Fibroblast of lung (primary cell): ENCODE data around the gene MSX1. TPM values are rescaled to one million over a fixed set of nuclear protein-coding genes. Genes with fewer than 3 reads are reported as not detected.

Experiments used
- DNase-seq, 2 donors: peaks; one replicate each; pipeline versions ENCODE4 v3.0.0 to v3.0.0-alpha.2; 2010; ENCODE audit warnings: low read depth in 2 of 2
- H2AFZ ChIP-seq: 2 replicates; pipeline ENCODE4 v1.5.1; 2012; ENCODE audit warnings: low read length, control low read depth, inconsistent platforms
- H3K27ac ChIP-seq: 2 replicates; pipeline ENCODE4 v1.5.1; 2011; ENCODE audit warnings: low read length, control low read depth; ENCODE audit not compliant: insufficient read depth
- H3K27me3 ChIP-seq: 2 replicates; pipeline ENCODE4 v1.5.1; 2011; ENCODE audit warnings: mild to moderate bottlenecking, low read length; ENCODE audit not compliant: control insufficient read depth, insufficient read depth
- H3K36me3 ChIP-seq: 2 replicates; pipeline ENCODE4 v1.5.1; 2011; ENCODE audit warnings: low read length; ENCODE audit not compliant: control insufficient read depth, insufficient read depth
- H3K4me1 ChIP-seq: 2 replicates; pipeline ENCODE4 v1.5.1; 2011; ENCODE audit warnings: low read length; ENCODE audit not compliant: control insufficient read depth, insufficient read depth; ENCODE audit errors: extremely low read depth
- H3K4me2 ChIP-seq: 2 replicates; pipeline ENCODE4 v1.5.1; 2011; ENCODE audit warnings: low read length, control low read depth; ENCODE audit not compliant: insufficient read depth; ENCODE audit errors: extremely low read depth
- H3K4me3 ChIP-seq, 4 experiments: fragments of 200-600 bp in 1 of 4; sonication (generic) in 1 of 4; replicated peaks in 1 of 4; 2 replicates each; pipeline ENCODE4 v1.5.1; 2011 to 2016; ENCODE audit warnings: low read length in 4 of 4, low read depth in 3 of 4, mild to moderate bottlenecking in 3 of 4, control low read depth in 2 of 4, inconsistent platforms in 1 of 4, mixed read lengths in 1 of 4; ENCODE audit not compliant: insufficient read depth in 1 of 4; ENCODE audit errors: control extremely low read depth in 1 of 4
- H3K79me2 ChIP-seq: 2 replicates; pipeline ENCODE4 v1.5.1; 2012; ENCODE audit warnings: mild to moderate bottlenecking, low read length, inconsistent platforms; ENCODE audit not compliant: control insufficient read depth, insufficient read depth
- H3K9ac ChIP-seq: 2 replicates; pipeline ENCODE4 v1.5.1; 2011; ENCODE audit warnings: mild to moderate bottlenecking, low read length, control low read depth; ENCODE audit not compliant: insufficient read depth
- H3K9me3 ChIP-seq: 2 replicates; pipeline ENCODE4 v1.5.1; 2012; ENCODE audit warnings: low read depth, low read length; ENCODE audit not compliant: control insufficient read depth, insufficient read depth
- H4K20me1 ChIP-seq: 2 replicates; pipeline ENCODE4 v1.5.1; 2011; ENCODE audit warnings: low read length; ENCODE audit not compliant: control insufficient read depth, insufficient read depth; ENCODE audit errors: extremely low read depth
- EZH2 ChIP-seq: IDR thresholded peaks from 2 replicates; pipeline ENCODE4 v1.5.1; 2012; ENCODE audit warnings: low read length, control low read depth, mild to moderate bottlenecking; ENCODE audit errors: missing control alignments
- polyA plus RNA-seq, 2 donors: library from polyadenylated mRNA; depleted of rRNA in 1 of 2; stranded (reverse) in 1 of 2; unstranded in 1 of 2; fragments of >200 nt; gene quantifications; 2 replicates each; pipeline ENCODE4 v1.2.1, GENCODE V29; 2011 to 2012; ENCODE audit warnings: missing spikeins in 1 of 2
- total RNA-seq: library from RNA; depleted of rRNA; stranded (reverse); fragments of >200 nt; gene quantifications from 2 replicates; pipeline ENCODE4 v1.2.1, GENCODE V29; 2014
- TF ChIP-seq, protein P1 (sequence below), 2 donors: IDR thresholded peaks in 1 of 2; conservative IDR thresholded peaks in 1 of 2; 1 replicate in 1 of 2; 2 replicates in 1 of 2; pipeline ENCODE4 v1.5.1; 2011 to 2012; ENCODE audit warnings: low read length in 2 of 2, control low read depth in 1 of 2, inconsistent platforms in 1 of 2, low read depth in 1 of 2, mild to moderate bottlenecking in 1 of 2

MSX1 gene
- total and polyA plus RNA-seq, 2 donors (not counting 1 experiment from before 2014, with no cell fraction given), result 1.3 to 2.1 TPM

DNA sequence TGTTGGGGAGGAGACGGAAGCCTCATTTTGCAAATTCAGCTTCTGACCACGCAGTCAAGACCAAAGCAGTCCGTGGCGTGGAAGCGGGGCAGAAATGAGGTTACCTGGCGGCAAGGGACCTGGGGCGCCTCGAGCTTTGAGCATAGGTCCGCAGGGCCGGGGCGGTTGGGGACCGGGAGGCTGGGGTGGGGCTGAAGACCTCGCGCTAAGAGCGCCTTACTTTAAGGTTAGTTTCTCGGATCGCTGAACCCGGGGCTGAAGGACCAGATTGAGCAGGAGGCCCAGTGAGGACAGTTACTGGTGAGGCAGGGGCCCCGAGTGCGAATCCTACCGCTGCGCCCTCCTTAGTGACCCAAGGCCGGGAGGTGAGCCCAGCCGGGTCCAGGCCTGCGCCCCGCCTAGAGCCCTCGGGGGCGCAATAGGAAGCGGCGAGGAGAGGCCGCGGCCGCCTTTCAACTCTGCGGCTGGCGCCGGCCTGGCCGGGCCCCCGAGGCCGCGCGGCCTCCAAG is 7.5 kb downstream of the MSX1 start:
- H3K4me1 ChIP-seq, result no peaks in the 10 kb centered on the region
- peak overlapping the region in 1 of 4 experiments; percentile 5 for H3K4me3 ChIP-seq
- no peaks in the 10 kb centered on the region for H3K9me3 ChIP-seq
- H3K9ac ChIP-seq, result no peak overlapping the region
- peak overlapping the region; percentile 10 for H2AFZ ChIP-seq
- peaks cover 69% of the 10 kb centered on the region for H3K27me3 ChIP-seq
- no peak for DNase-seq
- H3K27ac ChIP-seq, result no peak overlapping the region
- no peaks in the 10 kb centered on the region for H3K79me2 ChIP-seq
- H3K4me2 ChIP-seq, result peak overlapping the region; percentile 20
- no peaks in the 10 kb centered on the region for H4K20me1 ChIP-seq
- peak; percentile 12 for TF ChIP-seq EZH2
- TF ChIP-seq, protein P1, sequence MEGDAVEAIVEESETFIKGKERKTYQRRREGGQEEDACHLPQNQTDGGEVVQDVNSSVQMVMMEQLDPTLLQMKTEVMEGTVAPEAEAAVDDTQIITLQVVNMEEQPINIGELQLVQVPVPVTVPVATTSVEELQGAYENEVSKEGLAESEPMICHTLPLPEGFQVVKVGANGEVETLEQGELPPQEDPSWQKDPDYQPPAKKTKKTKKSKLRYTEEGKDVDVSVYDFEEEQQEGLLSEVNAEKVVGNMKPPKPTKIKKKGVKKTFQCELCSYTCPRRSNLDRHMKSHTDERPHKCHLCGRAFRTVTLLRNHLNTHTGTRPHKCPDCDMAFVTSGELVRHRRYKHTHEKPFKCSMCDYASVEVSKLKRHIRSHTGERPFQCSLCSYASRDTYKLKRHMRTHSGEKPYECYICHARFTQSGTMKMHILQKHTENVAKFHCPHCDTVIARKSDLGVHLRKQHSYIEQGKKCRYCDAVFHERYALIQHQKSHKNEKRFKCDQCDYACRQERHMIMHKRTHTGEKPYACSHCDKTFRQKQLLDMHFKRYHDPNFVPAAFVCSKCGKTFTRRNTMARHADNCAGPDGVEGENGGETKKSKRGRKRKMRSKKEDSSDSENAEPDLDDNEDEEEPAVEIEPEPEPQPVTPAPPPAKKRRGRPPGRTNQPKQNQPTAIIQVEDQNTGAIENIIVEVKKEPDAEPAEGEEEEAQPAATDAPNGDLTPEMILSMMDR (conservative IDR thresholded peaks at IDR 0.05 in 1 of 2, IDR thresholded peaks at IDR 0.05 in 1 of 2; ENCODE audit: low read depth in 1 of 2, low read length in 2 of 2), result no peak
- peaks cover 9% of the 10 kb centered on the region for H3K36me3 ChIP-seq

DNA sequence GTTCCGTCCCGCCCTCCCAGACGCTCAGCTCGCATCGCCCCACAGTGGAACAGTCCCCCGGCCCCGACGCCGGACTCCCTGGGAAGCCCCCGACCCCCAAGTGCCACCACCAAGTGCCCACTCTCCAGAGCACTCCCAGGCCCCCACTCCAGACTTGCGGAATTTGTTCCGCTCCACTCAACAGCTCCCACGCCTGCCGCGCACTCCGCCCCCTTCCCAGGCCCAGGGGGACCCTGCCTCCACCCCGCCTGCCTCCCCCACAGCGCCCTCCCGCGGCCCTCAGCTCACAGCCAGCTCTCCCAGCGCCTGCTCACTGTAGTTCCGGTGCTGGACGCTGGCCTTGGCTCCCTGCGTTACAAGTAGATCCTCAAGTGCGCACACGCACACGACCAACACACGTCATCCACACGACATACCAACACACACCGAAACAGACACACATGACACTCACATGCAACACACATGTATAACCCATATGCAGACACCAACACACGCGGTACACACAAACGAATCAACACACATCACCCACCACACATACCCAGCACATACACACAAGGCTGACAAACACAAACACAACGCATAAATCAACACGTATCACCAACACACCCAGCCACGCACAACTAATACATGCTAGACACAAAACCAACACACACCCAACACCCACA is 8.0 kb downstream of the MSX1 start:
- Histone ChIP-seq H2AFZ (no peak overlapping the region), H4K20me1 (no peaks in the 10 kb centered on the region), H3K9me3 (no peaks in the 10 kb centered on the region), H3K27me3 (peaks cover 74% of the 10 kb centered on the region), H3K27ac (no peak overlapping the region), H3K4me1 (no peaks in the 10 kb centered on the region), H3K79me2 (no peaks in the 10 kb centered on the region), H3K36me3 (peaks cover 8% of the 10 kb centered on the region), H3K9ac (no peak overlapping the region), H3K4me2 (no peak overlapping the region), H3K4me3 (no peak overlapping the region)
- no peak for DNase-seq
- TF ChIP-seq EZH2, result peak; percentile 87
- TF ChIP-seq, protein P1 (conservative IDR thresholded peaks at IDR 0.05 in 1 of 2, IDR thresholded peaks at IDR 0.05 in 1 of 2; ENCODE audit: low read depth in 1 of 2, low read length in 2 of 2), result peak in 1 of 2 donors; percentile 16

DNA sequence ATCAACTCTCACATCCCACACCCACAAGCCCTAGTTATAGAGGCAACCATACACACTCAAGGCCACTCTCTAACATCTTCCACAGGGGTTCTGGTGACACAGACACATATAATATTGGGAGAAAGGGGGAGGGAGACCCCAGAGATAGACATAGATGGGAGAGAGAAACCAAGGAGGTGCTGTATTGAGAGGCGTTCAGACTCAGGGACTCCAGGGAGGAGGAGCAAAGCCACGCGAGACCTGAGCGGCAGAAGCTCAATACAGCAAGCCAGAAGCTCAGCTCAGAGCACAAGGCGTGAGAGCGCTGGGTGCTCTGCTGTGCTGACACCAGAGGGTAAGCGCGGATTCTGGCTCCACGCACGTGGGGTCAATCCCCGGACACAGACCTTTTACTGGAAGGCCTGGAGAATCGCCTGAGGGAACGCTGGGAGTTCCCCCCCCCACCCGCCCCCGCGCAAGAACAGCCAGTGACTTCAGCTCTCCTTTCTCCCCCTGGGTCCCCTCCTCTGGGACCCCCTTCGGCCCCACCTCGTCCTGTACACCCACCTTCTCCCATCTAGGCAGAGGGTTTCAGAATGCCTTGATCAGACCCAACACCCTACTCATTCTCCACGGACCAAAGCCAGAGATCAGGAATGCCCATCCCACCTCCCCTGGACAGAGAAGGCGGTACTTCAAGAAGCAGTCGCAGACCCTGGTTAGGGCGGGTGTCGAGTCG is 8.7 kb downstream of the MSX1 start:
- Histone ChIP-seq H3K27ac (no peak overlapping the region), H3K27me3 (peaks cover 81% of the 10 kb centered on the region), H2AFZ (no peak overlapping the region), H4K20me1 (no peaks in the 10 kb centered on the region), H3K9ac (no peak overlapping the region), H3K4me1 (no peaks in the 10 kb centered on the region), H3K4me2 (no peak overlapping the region), H3K79me2 (no peaks in the 10 kb centered on the region), H3K36me3 (peaks cover 2% of the 10 kb centered on the region), H3K4me3 (no peak overlapping the region), H3K9me3 (no peaks in the 10 kb centered on the region)
- TF ChIP-seq EZH2, result peak; percentile 65
- TF ChIP-seq, protein P1 (conservative IDR thresholded peaks at IDR 0.05 in 1 of 2, IDR thresholded peaks at IDR 0.05 in 1 of 2; ENCODE audit: low read depth in 1 of 2, low read length in 2 of 2), result no peak
- DNase-seq, result no peak
